ENCODE results near the gene DGKH.
"Not testable (repeated sequence)": the region's sequence is repeated elsewhere in the genome, so short reads cannot be mapped to it uniquely, and the experiment has no call there.

DGKH gene

GRCh38 chr13:42219051-42219450 is 170.6 kb downstream of the DGKH start:
- DNase-seq (ENCODE audit: low read depth): no peak
- no peak for TF ChIP-seq CTCF (IDR thresholded peaks at IDR 0.05; ENCODE audit: insufficient read depth, low read depth, low read length, missing control alignments)

GRCh38 chr13:42219876-42220275 is 171.4 kb downstream of the DGKH start:
- no peak overlapping the region for H3K4me3 ChIP-seq (ENCODE audit: low read depth, low read length)
- DNase-seq (ENCODE audit: low read depth): no peak
- no peak for TF ChIP-seq CTCF (IDR thresholded peaks at IDR 0.05; ENCODE audit: insufficient read depth, low read depth, low read length, missing control alignments)

More at GRCh38 chr13:42219051-42219450, 170.6 kb downstream of the DGKH start:
- H3K4me3 ChIP-seq (ENCODE audit: low read depth, low read length): no peak overlapping the region

- DNase-seq (ENCODE audit: low read depth): no peak
- no peak for TF ChIP-seq CTCF (IDR thresholded peaks at IDR 0.05; ENCODE audit: insufficient read depth, low read depth, low read length, missing control alignments)
- H3K4me3 ChIP-seq (ENCODE audit: low read depth, low read length): no peak overlapping the region
Measured at GRCh38 chr13:42221121-42221765, 172.8 kb downstream of the DGKH start.

- no peak for DNase-seq (ENCODE audit: low read depth)
- H3K4me3 ChIP-seq (ENCODE audit: low read depth, low read length): no peak overlapping the region
- TF ChIP-seq CTCF (IDR thresholded peaks at IDR 0.05; ENCODE audit: insufficient read depth, low read depth, low read length, missing control alignments): no peak
Measured at GRCh38 chr13:42223681-42224080, 175.2 kb downstream of the DGKH start.

- no peak for TF ChIP-seq CTCF (IDR thresholded peaks at IDR 0.05; ENCODE audit: insufficient read depth, low read depth, low read length, missing control alignments)
- DNase-seq (ENCODE audit: low read depth): no peak
- no peak overlapping the region for H3K4me3 ChIP-seq (ENCODE audit: low read depth, low read length)
Measured at GRCh38 chr13:42225051-42225450, 176.6 kb downstream of the DGKH start.

- not testable (repeated sequence) for H3K4me3 ChIP-seq (ENCODE audit: low read depth, low read length); DNase-seq (ENCODE audit: low read depth)
Measured at GRCh38 chr13:42226759-42227158, 178.3 kb downstream of the DGKH start.

GRCh38 chr13:42228527-42228926 is 180.1 kb downstream of the DGKH start:
- no peak for DNase-seq (ENCODE audit: low read depth)
- no peak overlapping the region for H3K4me3 ChIP-seq (ENCODE audit: low read depth, low read length)
- no peak for TF ChIP-seq CTCF (IDR thresholded peaks at IDR 0.05; ENCODE audit: insufficient read depth, low read depth, low read length, missing control alignments)

Data from GM12865 (cell line).